ENCODE data around the gene N4BP3. TPM values are rescaled to one million over a fixed set of nuclear protein-coding genes. Genes with fewer than 3 reads are reported as not detected.

N4BP3 gene
- total and polyA plus RNA-seq, 2 of the 13 experiments (the other 11 are each of a cell fraction or from before 2014, with no cell fraction given), result 0.13 TPM; not detected in 1

- TF ChIP-seq E2F1 (CRISPR knock-in tag; IDR thresholded peaks at IDR 0.05), result peak; percentile 89
- peak; percentile 88; the same call in 1 of the 2 replicates for TF ChIP-seq GTF3A (CRISPR knock-in tag; conservative IDR thresholded peaks at IDR 0.05)
- TF ChIP-seq JUN (CRISPR knock-in tag; IDR thresholded peaks at IDR 0.05), result 0 out of 2 replicates have a peak, but pooled peaks have one; percentile 23
- TF ChIP-seq CTCF (CRISPR knock-in tag; IDR thresholded peaks at IDR 0.05), result 0 out of 2 replicates have a peak, but pooled peaks have one; percentile 8
- peak; percentile 6 for TF ChIP-seq ZNF883 (CRISPR knock-in tag; IDR thresholded peaks at IDR 0.05; ENCODE audit: not compliant biosample characterization)
- no peak for TF ChIP-seq ZNF18 (CRISPR knock-in tag; IDR thresholded peaks at IDR 0.05; ENCODE audit: insufficient replicate concordance)
- no peak for TF ChIP-seq CSRNP2 (CRISPR knock-in tag; conservative IDR thresholded peaks at IDR 0.05; ENCODE audit: low read depth)
- no peak for TF ChIP-seq ZFP1 (CRISPR knock-in tag; IDR thresholded peaks at IDR 0.05)
- TF ChIP-seq ZNF230 (CRISPR knock-in tag; IDR thresholded peaks at IDR 0.05), result 0 out of 2 replicates have a peak, but pooled peaks have one; percentile 48
- 0 out of 2 replicates have a peak, but pooled peaks have one; percentile 35 for TF ChIP-seq ZNF572 (CRISPR knock-in tag; IDR thresholded peaks at IDR 0.05)
- no peak; the same call in 1 of the 2 replicates for TF ChIP-seq FOXC1 (CRISPR knock-in tag; IDR thresholded peaks at IDR 0.05; ENCODE audit: borderline replicate concordance)
- no peak for TF ChIP-seq RBM22 (optimal IDR thresholded peaks at IDR 0.05; ENCODE audit: low read length)
- no peak for TF ChIP-seq ZIK1 (CRISPR knock-in tag; IDR thresholded peaks at IDR 0.05; ENCODE audit: borderline replicate concordance, low read depth)
- no peak for TF ChIP-seq CBX5 (CRISPR knock-in tag; IDR thresholded peaks at IDR 0.05; ENCODE audit: borderline replicate concordance)
- peak; percentile 87 for TF ChIP-seq PATZ1 (CRISPR knock-in tag; IDR thresholded peaks at IDR 0.05)
- TF ChIP-seq ZBTB20 (CRISPR knock-in tag; IDR thresholded peaks at IDR 0.05; ENCODE audit: borderline replicate concordance, low read depth), result no peak
- no peak for TF ChIP-seq ELF4 (CRISPR knock-in tag; IDR thresholded peaks at IDR 0.05; ENCODE audit: borderline replicate concordance)
- TF ChIP-seq NR2F6 (IDR thresholded peaks at IDR 0.05), result no peak
- TF ChIP-seq NR2F6 (CRISPR knock-in tag; IDR thresholded peaks at IDR 0.05), result no peak
- no peak for TF ChIP-seq ADNP (CRISPR knock-in tag; IDR thresholded peaks at IDR 0.05)
- peak; percentile 52; the same call in 1 of the 2 replicates for TF ChIP-seq RNF2 (conservative IDR thresholded peaks at IDR 0.05; ENCODE audit: low read depth)
These were observed 17.5 kb downstream of the N4BP3 start, which contains the start of gene RMND5B (continued) for GRCh38 chr5:178130576-178131445.
